Epithelial cell of esophagus (primary cell): Measurements from ENCODE around the gene CT45A6.
"Not testable (repeated sequence)": the region's sequence is repeated elsewhere in the genome, so short reads cannot be mapped to it uniquely, and the experiment has no call there.

Experiments used
- DNase-seq: peaks from one replicate; pipeline ENCODE4 v3.0.0; 2010; ENCODE audit warnings: low read depth
- H3K4me3 ChIP-seq: 2 replicates; pipeline ENCODE4 v1.5.1; 2011; ENCODE audit warnings: mild to moderate bottlenecking, low read length, control low read depth

CT45A6 gene, protein sequence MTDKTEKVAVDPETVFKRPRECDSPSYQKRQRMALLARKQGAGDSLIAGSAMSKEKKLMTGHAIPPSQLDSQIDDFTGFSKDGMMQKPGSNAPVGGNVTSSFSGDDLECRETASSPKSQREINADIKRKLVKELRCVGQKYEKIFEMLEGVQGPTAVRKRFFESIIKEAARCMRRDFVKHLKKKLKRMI

DNA sequence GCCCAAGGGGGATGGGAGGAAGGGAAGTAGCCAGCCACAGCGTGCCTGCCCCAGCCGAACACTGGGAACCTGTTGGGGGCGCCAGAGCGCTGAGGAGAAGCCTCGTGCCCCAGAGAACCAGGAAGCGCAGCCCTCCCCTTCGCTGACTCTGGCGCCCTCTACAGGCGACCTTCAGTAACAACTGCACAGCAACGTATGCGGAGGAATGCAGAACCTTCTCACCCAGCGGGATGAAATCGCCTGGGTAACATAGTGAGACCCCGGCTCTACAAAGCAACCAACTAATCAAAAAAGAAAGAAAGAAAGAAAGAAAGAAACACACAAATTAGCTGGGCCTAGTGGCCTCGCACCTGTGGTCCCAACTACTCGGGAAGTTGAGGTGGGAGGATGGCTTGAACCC, at the start of gene CT45A6:
Gene CT45A6, minus strand, starts transcription at position 101 of the 400 bp plus-strand sequence. CDS start 3,794 bp downstream, outside the sequence.
- H3K4me3 ChIP-seq = not testable (repeated sequence)

GRCh38 chrX:135837180-135837579, 34.6 kb upstream of the CT45A6 start, which contains the start of gene CT45A7:
CT45A7 (minus strand) TSS chrX:135837280; CDS start chrX:135833533, 3,747 bp downstream.
- not testable (repeated sequence) for DNase-seq, H3K4me3 ChIP-seq

More for the DNA sequence above, at the start of gene CT45A6:
- not testable (repeated sequence) for DNase-seq

DNA sequence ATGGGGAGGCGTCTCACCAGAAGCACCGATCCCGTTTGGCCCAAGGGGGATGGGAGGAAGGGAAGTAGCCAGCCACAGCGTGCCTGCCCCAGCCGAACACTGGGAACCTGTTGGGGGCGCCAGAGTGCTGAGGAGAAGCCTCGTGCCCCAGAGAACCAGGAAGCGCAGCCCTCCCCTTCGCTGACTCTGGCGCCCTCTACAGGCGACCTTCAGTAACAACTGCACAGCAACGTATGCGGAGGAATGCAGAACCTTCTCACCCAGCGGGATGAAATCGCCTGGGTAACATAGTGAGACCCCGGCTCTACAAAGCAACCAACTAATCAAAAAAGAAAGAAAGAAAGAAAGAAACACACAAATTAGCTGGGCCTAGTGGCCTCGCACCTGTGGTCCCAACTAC, 17.3 kb upstream of the CT45A6 start, which contains the start of gene CT45A2:
Gene CT45A2, minus strand, starts transcription at position 101 of the 400 bp plus-strand sequence. CDS start 3,747 bp downstream, outside the sequence.
- H3K4me3 ChIP-seq, DNase-seq: not testable (repeated sequence)

- DNase-seq, H3K4me3 ChIP-seq: not testable (repeated sequence)
These were observed 17.2 kb downstream of the CT45A6 start, which contains the start of gene CT45A5 for GRCh38 chrX:135785403-135785802. CT45A5 (minus strand) TSS chrX:135785503; CDS start chrX:135781729, 3,774 bp downstream.

GRCh38 chrX:135768091-135768490, 34.5 kb downstream of the CT45A6 start, which contains the start of gene CT45A3:
CT45A3 (minus strand) TSS chrX:135768191; CDS start chrX:135764444, 3,747 bp downstream.
- H3K4me3 ChIP-seq, DNase-seq: not testable (repeated sequence)

- H3K4me3 ChIP-seq, DNase-seq: not testable (repeated sequence)
These were observed 57.8 kb downstream of the CT45A6 start for GRCh38 chrX:135744739-135745138.
